DMS53 treated with DMSO at 0.1 percent for 48 hours (cell line): ENCODE measurements around the gene FYB2.

Source experiments
- DNase-seq: peaks from one replicate; lab custom pipeline; 2025; ENCODE audit not compliant: unreplicated experiment; lab: John Stamatoyannopoulos, UW

FYB2 gene, protein sequence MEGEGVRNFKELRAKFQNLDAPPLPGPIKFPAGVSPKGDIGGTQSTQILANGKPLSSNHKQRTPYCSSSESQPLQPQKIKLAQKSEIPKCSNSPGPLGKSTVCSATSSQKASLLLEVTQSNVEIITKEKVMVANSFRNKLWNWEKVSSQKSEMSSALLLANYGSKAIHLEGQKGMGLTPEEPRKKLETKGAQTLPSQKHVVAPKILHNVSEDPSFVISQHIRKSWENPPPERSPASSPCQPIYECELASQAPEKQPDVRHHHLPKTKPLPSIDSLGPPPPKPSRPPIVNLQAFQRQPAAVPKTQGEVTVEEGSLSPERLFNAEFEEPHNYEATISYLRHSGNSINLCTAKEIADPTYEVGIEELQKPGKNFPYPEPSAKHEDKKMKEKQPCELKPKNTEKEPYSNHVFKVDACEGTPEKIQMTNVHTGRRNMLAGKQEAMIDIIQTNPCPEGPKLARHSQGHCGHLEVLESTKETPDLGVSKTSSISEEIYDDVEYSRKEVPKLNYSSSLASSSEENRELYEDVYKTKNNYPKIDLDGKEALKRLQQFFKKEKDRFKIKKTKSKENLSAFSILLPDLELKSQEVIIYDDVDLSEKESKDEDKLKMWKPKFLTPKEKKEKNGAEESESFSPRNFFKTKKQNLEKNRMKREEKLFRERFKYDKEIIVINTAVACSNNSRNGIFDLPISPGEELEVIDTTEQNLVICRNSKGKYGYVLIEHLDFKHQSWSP

DNA sequence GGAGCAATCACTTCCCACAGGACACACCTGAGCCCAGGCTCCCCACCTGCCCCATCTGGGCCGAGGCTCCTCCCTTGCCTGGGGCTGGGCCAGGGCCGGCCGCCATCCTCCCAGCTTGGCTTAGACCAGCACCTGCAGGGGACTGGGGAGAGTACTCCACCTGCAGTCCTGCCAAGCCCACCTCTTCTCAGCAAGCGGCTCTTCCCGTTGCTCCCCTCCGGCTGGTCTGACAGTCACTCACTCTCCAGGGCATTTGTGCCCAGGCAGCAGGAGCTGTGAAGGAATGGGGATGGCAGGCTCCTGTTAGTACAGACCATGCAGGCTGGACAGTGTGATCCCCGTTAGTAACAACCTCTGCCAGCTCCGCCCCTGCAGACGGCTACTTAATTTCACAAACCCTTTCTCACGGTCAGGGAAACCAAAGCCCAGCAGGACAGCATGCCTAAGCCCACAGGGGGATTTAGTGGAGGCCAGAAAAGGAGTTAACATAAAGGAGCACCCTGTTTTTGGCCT is at the start of gene FYB2:
TSS of gene FYB2 (minus strand) at position 18 of the 513 bp plus-strand sequence. CDS start 114 bp downstream, outside the sequence.
- DNase-seq, result no peak

DNA sequence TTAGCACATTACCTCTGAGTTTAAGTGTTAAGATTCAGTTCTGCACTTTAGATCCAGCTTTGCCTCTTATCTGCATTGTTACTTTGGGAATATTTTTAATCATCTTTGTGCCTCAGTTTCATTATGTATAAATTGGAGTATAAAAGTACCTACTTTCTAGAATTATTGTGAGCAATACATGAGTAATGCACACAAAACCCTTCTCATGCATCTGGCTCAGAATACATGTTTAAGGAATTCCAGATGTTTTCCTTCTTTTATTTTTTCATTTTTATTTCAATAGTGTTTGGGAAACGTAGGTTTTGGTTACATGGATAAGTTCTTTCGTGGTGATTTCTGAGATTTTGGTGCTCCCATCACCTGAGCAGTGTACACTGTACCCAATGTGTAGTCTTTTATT is 49.6 kb upstream of the FYB2 start:
- no peak for DNase-seq

DNA sequence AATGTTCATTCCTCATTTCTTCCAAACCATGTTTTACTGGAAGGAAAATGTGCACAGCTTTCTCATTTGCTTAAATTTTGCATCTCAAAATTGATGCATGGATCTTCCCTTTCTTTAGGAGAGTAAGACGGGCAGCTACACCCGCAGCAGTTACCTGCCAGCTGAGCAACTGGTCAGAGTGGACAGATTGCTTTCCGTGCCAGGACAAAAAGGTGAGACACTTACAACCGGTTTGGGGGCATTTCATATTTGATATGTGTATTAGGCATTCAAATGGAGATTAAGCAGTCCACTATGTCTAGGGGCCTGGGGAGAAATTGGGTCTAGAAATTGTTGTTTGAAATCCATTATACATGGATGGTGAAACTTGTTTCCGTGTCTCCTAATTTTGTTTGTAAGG is 48.3 kb upstream of the FYB2 start:
- DNase-seq, result no peak

DNA sequence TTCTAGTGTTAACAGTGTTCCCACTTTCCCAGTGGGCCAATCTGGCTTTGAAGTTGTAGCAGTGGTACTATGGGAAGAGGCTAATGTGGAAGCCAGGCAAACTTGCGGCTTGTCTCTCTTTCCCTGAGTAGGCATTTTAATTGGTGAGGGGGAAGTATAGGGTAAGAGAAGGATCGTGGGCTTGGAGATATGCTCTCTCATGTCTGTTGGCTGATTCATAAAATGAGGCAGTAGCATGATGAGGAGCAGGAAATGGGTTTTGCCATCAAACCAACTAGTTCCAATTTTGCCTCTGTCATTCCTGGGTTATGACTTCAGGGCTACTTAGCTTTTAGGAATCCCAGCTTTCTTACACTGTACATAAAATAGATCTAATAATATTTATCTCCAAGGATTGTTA is 47.5 kb upstream of the FYB2 start:
- DNase-seq, result no peak

DNA sequence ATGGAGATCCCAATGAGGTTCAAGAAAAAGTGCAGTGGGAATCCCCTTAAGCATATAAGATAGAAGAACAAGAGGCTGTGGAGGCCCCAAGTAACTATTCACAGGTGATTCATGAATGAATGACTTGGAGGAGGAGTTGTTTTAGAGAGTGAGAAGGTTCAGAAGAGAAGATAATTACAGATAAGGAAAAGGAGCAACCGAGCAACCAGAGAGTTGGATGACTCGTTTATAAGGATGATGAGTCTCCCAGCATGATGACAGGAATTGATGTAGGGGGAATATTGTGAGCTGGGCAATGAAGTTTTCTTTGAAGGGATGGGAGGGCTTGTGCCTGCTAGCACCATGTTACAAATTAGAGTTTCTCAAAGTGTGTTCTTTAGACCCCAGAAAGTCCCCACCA is 45.2 kb upstream of the FYB2 start:
- no peak for DNase-seq

DNA sequence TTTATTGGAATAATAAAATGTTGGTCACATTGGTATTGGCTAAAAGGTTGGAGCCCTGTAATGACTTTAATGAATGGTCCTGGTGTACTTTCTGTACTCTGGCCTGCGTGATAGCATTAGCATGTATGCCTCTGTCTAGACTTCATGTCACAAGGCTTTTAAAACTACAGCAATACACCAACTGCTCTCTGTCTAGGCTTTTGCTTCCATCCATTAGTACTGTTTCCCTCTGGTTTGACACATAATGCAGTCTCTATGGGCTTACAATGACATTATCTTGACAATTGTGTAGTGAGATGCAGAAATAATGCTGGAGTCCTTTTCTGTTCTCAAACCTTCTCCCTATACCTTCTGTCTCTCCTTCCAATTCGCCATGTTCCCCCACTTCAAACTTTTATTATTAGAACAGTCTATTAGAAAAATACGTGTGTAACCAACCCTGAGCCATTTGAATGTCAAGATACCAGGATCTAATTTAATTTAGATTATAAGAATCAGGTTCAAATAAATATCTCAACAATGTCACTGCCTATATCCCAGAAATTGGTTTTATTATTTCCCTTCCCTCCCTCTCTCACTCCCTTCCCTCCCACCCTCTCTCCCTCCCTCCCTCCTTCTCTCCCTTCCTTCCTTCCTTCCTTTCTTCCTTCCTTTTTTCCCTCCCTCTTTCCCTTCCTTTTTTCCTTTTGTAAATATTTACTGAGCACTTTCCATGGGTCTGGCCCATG is 44.2 kb upstream of the FYB2 start:
- no peak for DNase-seq

DNA sequence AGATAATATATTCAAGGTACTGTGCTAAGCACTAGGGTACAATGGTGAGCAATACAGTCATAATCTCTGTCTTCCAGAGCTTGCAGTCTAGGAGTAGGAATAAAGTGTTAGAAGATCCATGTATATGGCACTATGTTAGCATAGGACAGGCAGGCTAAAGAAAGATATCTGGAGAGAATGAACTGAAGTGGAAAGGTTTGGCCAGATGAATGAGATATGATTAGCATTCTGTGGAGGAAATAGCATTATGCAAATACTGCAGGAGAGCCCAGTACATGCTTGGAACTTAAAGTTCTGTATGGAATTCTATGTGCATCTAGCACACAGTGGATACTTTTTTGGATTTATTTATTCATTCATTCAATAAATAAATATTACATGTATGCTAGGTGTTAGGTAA is 40.1 kb upstream of the FYB2 start:
- no peak for DNase-seq

DNA sequence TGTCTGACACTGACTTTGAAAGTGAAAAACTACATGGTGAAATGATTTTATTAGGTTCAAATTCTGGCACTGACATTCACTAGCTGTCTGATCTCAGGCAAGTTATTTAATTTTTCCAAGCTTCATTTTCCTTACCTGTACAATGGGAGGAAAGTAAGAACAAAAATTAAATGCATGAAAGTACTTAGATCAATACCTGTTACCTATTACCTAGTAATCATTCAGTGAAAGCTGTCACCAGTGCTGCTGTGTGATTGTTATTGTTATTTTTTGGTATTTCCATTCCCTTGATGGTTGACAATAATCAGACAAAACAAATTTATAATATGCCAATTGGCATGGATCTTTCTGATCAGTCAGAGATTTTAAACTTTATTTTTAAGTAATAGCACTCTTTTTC is 37.0 kb upstream of the FYB2 start:
- no peak for DNase-seq

DNA sequence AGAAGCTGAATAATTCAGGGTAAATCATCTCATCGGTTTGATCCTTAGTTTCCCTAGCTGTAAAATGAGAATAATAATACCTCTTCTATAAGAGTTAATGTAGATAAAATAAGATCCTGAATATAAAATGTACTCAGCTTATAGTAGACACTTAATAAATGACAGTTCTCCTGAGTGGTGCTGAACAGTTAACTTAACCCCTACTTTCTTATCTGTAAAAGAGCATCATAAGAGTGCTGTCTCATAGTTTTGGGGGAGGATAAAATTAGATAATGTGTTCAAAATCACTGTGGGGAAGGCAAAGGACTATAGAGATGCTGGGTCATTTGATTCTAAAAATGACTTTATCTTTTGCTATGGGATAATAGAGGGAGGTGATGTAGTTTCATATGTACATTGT is 36.0 kb upstream of the FYB2 start:
- no peak for DNase-seq

DNA sequence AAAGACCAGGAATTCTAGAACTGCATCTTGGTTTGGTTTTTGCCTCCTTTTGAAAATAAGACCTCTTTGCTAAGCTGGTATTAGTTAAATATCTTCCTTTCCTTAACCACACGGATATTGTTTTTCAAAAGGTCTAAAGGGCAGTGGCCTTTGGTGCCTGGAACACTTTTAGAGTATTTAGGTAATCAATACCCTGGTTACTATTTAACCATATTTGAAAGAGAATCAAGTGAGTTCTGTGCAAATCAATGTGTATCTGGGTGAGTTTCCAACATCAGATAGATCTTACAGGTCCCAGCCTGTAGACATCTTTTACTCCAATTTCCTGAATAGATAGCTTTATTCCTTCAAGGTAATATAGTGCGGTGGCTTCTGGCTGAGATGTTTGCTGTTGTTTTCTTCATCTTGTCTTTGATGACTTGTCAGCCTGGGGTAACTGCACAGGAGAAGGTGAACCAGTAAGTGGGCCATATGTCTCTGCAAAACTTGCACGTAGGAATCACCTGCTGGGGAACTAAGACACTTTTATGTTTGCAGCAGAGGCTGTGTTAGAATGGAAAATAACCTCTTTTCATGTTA is 35.4 kb upstream of the FYB2 start, which contains the start of gene C8A:
TSS of gene C8A (plus strand) at position 277 of the 579 bp plus-strand sequence. CDS start at position 382, 105 bp downstream.
- no peak for DNase-seq

DNA sequence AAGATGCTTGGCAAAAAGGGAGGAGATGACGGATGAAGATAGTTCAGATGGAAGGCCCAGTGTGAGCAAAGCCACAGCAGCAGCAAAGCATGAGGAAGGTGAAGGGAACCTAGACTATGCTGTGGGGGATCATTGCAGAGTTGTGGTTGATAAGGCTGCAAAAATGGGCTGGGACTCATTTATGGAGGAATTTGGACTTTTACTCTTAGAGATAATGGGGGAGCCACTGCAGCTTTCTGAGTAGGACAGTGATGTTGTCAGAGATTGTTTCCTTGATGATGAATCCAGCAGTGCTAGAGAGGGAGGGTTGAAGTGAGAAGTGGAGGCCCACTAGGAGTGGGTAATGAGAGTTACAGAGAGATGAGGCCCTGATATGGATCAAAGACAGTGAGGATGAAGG is 33.3 kb upstream of the FYB2 start:
- no peak for DNase-seq

DNA sequence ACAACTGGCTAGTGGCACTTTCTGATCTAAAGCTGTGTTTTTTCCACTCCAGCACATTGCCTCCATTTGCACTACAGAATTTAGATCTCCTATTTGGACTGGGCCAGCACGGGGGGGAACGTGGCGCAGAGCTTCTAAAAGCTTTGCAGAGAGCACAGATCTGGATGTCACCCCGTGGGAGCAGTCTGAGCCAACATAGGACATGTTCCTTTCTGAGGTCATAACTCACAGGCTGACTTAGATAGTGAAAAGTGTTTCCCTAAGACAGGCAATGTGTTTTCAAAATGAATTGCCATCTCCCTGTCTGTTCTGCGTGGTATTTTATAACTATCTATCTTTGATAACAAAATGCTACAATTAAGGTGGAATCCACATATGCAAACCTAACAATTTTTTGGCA is 31.7 kb upstream of the FYB2 start:
- no peak for DNase-seq

DNA sequence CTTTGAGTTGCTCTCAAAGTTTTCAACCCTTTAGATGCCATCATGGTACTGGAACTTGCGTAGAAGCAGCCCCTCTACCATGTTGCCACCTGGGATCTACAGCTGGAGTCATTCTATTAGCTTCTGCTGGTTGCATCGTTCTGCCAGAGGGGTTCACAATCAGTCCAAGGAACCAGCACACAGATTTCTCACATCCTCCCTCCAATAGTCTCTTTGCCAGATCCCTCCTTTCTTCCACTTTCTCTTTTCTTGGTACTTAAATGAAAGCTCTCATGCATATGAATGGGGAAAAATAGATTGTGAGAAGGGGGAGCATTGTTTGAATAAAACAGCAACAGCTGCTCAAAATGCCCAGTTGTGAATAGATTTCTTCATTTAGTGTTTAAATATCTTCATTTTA is 31.2 kb upstream of the FYB2 start:
- no peak for DNase-seq

DNA sequence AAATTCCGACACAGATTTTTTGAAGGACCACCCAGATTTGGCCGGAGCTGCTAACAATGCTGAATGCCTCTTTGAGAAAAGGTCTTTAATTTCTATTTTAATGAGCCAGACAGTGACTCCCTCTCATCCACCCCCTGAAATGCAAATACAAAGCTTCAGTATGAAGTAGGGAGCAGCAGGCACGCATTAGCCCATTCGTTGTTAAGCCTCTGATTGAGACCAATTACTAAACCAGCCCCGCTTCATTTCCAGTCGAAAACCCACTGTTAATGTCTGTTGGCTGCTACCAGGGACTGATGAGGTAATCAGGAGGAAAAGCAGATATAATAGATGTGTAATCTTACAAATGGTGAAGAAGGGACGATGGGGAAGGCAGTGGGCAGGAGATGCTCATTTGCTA is 30.5 kb upstream of the FYB2 start:
- no peak for DNase-seq

DNA sequence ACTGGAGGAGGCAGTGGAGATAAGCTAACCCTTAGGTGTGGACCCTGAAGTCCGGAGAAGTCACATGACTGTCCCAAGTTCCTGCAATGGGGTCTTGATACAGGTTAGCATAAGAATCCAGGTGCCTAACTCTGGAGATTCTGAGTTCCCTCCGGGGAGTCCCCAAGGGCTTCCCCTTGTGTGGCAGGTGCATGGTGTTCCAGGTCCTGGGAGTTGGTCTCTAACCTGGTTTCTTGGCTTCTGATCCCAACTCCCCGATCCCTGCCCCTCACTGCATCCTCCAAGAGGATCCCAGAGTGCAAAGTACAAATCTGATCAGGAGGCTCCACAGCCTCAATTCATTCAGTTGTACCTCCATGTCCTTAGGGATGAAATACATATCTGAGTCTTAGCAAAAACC is 26.1 kb upstream of the FYB2 start:
- DNase-seq, result no peak

DNA sequence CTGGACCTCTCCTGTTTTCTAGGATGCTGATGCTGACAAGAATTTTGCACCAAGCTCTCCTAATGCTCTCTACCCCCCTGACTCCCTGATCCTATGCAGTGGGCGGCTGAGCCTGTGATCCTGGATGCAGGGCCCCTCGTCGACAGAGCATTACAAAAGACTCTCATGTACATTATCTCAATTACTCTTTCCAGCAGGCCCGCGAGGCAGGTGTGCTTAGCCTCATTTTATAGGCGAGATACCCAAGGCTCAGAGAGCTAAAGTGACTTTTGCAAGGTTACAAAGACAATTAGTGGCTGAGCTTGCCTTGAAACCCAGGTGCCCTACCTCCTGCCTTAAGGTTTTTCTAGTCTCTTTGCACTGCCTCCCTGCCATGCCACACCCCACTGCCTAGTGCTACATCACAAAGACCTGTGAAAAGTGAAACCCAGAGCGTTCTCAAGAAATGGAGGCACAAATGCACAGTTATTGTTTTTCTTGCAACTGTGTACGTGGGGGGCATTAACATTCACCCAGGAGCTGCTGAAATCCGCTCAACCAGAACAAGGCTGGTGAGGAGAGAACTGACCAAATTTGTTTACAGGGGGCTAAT is 25.4 kb upstream of the FYB2 start:
- no peak for DNase-seq

DNA sequence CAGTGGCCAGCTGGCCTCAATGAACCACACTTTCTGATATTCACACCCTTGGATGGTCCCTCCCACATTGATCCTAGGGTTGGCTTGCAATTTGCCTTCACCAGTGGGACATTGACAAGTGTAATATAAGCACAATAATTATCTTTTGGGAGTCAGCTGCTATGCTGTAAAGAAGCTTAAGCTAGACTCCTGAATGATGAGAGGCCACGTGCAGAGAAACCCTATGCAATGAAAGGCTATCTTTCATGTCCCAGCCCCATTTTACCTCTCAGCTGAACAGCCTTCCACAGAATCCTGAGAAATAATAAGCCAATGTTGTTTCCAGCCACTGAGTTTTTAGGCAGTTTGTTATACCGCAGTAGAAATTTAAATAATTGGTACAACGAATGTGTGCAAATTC is 24.3 kb upstream of the FYB2 start:
- no peak for DNase-seq

DNA sequence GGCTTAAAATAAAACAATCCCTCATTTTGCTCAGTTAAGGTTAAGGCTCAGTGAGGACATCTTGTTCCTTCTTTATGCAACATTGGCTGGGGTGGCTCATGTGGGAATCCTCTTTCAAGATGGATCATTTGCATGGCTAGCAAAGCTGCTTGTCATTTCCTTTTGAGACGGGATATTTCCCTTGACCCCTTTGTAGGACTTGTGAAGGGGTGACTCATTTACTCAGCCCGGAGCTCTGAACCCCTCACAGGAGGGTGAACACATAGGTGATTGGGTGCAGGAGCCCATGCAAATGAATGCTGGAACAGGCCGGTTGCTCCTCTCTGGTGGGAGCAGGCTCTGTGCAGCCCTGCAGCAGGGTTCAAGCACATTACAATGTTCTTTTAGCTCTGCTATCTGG is 19.6 kb upstream of the FYB2 start:
- no peak for DNase-seq

DNA sequence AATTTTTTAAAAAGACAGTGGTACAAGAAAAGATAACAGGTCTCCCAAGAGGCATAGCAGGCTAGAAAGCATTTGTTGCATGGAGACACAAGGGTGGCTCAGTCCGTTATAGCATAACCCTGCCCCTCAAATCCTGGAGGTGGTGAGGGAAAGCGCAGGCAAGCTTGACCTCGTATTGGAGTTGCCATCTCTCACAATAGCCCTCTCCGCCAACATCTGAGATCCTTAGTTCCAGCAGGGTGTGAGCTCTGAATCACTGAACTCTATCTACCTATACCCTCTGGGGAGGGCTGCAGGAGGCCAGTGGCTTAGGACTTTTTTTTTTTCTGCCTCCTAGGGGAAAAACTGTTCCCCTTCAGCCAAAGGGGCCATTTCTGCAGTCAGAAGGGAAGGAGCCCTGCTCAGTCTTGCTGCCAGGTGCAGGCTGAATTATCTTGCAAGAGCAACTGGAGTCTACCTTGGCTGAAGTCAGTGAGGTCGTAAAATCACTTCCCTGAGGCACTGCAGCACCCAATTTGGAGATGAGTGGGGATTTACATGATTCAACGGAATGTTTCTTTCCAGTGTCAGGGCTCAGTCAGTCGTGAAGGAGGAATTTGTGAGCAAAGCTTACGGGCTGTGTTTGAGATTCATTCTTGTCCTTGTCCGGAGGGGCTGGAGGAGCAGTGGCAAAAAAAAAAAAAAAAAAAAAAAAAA is 18.2 kb upstream of the FYB2 start:
- DNase-seq, result no peak

DNA sequence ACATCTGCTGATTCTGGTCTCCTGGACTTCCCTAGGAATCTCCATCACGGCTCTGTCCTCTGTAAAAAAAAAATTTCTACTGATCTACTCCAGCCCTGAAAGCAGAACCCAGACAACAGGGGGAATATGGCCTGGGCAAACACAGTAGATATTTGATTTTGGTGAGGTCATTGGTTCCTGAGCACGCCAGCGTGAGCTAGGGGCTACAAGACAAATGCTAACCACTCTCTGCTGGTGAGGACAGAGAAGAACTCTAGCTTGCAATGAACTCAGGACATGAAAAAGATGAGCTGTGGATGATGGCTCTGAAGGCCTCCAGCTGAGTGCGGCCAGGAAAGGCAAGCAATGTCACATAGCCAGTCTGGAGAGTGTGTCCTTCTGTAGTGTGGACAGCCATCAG is 17.2 kb upstream of the FYB2 start:
- DNase-seq, result no peak
